Measurements from ENCODE around the gene VKORC1.
A peak's percentile ranks its signal among the peaks of the same experiment; 100 is the strongest.

VKORC1 gene

DNA sequence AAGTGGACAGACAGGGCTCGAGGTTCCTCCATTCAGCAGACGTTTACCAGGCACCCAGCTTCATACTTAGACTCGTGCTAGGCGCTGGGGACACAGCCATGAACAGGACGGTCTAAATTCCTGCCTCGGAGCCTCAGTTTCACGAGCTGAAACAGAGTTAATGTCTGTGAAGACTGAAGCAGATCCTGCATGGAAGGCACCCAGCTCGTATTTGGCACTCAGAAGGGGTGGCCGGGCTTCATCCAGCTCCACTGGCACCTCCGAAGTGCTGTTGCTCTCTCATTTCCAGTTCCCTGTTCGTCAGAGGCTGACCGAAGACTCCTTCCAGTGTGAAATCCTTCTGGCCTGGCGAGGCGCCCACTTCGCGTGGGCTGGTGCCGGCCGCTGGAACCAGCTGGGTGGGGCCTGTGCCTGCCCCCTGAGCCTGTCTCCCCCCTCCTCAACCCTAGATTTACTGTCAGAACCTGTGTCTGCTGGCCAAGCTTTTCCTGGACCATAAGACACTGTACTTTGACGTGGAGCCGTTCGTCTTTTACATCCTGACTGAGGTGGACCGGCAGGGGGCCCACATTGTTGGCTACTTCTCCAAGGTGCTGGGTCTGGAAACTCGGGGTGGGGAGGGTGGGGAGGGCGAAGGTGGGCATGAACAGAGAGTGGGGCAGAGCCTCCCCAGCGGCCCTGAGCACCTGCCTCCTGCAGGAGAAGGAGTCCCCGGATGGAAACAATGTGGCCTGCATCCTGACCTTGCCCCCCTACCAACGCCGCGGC, 35.2 kb upstream of the VKORC1 start:
- no peak for DNase-seq (ENCODE audit: low read depth)
- no peak overlapping the region for H3K4me3 ChIP-seq (replicated peaks; ENCODE audit: low read depth, low read length)
- TF ChIP-seq, protein P1, sequence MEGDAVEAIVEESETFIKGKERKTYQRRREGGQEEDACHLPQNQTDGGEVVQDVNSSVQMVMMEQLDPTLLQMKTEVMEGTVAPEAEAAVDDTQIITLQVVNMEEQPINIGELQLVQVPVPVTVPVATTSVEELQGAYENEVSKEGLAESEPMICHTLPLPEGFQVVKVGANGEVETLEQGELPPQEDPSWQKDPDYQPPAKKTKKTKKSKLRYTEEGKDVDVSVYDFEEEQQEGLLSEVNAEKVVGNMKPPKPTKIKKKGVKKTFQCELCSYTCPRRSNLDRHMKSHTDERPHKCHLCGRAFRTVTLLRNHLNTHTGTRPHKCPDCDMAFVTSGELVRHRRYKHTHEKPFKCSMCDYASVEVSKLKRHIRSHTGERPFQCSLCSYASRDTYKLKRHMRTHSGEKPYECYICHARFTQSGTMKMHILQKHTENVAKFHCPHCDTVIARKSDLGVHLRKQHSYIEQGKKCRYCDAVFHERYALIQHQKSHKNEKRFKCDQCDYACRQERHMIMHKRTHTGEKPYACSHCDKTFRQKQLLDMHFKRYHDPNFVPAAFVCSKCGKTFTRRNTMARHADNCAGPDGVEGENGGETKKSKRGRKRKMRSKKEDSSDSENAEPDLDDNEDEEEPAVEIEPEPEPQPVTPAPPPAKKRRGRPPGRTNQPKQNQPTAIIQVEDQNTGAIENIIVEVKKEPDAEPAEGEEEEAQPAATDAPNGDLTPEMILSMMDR (IDR thresholded peaks at IDR 0.05; ENCODE audit: low read length, missing control alignments): no peak

DNA sequence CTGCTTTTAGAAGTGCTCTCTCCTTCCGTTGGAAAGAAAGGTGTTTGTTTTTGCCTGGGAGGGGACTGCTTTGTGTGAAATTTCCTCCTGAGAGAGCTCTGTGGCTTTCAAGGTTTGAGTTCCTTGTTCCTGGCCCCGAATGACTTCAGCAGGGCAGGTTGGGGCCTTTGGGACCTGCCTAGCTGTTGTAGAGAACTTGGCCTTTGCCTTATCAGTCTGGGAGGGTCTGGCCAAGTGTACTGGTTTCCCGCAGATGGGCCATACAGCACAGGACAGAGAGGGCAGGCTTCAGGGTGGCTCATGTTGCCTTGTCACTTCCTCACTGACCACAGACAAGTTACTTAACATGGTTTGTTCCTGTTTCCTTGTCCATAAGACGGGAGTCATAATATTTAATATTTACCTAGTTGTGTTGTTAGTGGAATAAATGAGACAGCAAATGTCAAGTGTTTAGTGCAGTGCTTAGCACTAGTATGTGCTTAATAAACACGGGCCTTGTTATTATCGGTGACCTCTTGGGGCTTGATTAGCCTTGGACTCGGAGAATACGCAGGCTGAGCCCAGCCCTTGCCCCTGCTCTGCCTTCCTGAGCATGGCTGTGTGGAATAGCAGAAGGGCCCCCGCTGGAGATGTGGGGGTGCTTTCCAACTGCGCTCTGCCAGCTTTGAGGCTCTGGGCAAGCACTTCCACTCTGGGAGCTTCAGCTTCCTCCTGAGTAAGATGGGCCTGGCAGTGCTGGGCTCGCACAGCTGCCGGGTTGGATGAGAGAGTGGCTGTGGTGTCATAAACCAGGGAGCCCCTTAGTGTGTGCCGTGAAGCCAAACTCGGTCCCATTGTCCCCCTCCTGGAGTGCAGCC, 34.3 kb upstream of the VKORC1 start:
- DNase-seq (ENCODE audit: low read depth): no peak

GRCh38 chr16:31127182-31127581, 32.6 kb upstream of the VKORC1 start:
- TF ChIP-seq, protein P1 (IDR thresholded peaks at IDR 0.05; ENCODE audit: low read length, missing control alignments): no peak
- DNase-seq (ENCODE audit: low read depth): no peak

More for the DNA sequence above, 34.3 kb upstream of the VKORC1 start:
- TF ChIP-seq, protein P1 (IDR thresholded peaks at IDR 0.05; ENCODE audit: low read length, missing control alignments): no peak
- no peak overlapping the region for H3K4me3 ChIP-seq (replicated peaks; ENCODE audit: low read depth, low read length)

GRCh38 chr16:31125844-31126243, 31.2 kb upstream of the VKORC1 start:
- no peak for DNase-seq (ENCODE audit: low read depth)
- TF ChIP-seq, protein P1 (IDR thresholded peaks at IDR 0.05; ENCODE audit: low read length, missing control alignments): no peak
- no peak overlapping the region for H3K4me3 ChIP-seq (replicated peaks; ENCODE audit: low read depth, low read length)

More at GRCh38 chr16:31127182-31127581, 32.6 kb upstream of the VKORC1 start:
- no peak overlapping the region for H3K4me3 ChIP-seq (replicated peaks; ENCODE audit: low read depth, low read length)

DNA sequence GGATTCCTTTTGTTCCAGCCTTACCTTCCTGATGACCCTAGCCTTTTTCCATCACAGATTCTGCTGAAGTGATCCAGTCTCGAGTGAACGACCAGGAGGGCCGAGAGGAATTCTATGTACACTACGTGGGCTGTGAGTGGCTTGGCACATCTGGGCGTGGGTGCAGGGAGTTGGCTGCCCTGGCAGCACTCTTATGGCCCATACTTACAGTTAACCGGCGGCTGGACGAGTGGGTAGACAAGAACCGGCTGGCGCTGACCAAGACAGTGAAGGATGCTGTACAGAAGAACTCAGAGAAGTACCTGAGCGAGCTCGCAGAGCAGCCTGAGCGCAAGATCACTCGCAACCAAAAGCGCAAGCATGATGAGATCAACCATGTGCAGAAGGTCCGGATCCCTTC, 25.5 kb upstream of the VKORC1 start:
- TF ChIP-seq, protein P1 (IDR thresholded peaks at IDR 0.05; ENCODE audit: low read length, missing control alignments): no peak
- no peak overlapping the region for H3K4me3 ChIP-seq (replicated peaks; ENCODE audit: low read depth, low read length)
- no peak for DNase-seq (ENCODE audit: low read depth)

- TF ChIP-seq, protein P1 (IDR thresholded peaks at IDR 0.05; ENCODE audit: low read length, missing control alignments): no peak
- peak overlapping the region; percentile 69 for H3K4me3 ChIP-seq (replicated peaks; ENCODE audit: low read depth, low read length)
- peak; percentile 71 for DNase-seq (ENCODE audit: low read depth)
These were observed 23.9 kb upstream of the VKORC1 start for GRCh38 chr16:31118223-31119155.
